HepG2 (cell line): Measurements from ENCODE around the gene PPP4R2. TPM values are rescaled to one million over a fixed set of nuclear protein-coding genes. Genes with fewer than 3 reads are reported as not detected.

Source experiments
- CBFB ChIP-seq: sonication (generic); formaldehyde crosslinking; IDR thresholded peaks from 2 replicates; pipeline ENCODE4 v1.4.0; 2020; ENCODE audit warnings: missing genetic modification reagents
- CCDC6 ChIP-seq: sonication (generic); formaldehyde crosslinking; IDR thresholded peaks from 2 replicates; pipeline ENCODE4 v1.8.1; 2022; ENCODE audit warnings: mild to moderate bottlenecking, missing genetic modification reagents, moderate library complexity
- EZH2 ChIP-seq: conservative IDR thresholded peaks from 2 replicates; pipeline ENCODE4 v1.6.1; 2012; ENCODE audit warnings: mild to moderate bottlenecking, low read depth, low read length, moderate library complexity
- GPN1 ChIP-seq: sonication (generic); formaldehyde crosslinking; IDR thresholded peaks from 2 replicates; pipeline ENCODE4 v1.5.1; 2020; ENCODE audit warnings: missing genetic modification reagents, borderline replicate concordance
- HDAC2 ChIP-seq: sonication (generic); formaldehyde crosslinking; IDR thresholded peaks from 2 replicates; pipeline ENCODE4 v1.4.0; 2020; ENCODE audit warnings: missing genetic modification reagents
- HMG20A ChIP-seq: IDR thresholded peaks from 2 replicates; pipeline ENCODE4 v1.6.1; 2016; ENCODE audit warnings: borderline replicate concordance
- SIN3B ChIP-seq: fragments of 150-350 bp; IDR thresholded peaks from 2 replicates; pipeline ENCODE4 v1.6.1; 2014; ENCODE audit warnings: low read length
- SMARCC2 ChIP-seq: fragments of 450-650 bp; IDR thresholded peaks from 2 replicates; pipeline ENCODE4 v1.6.1; 2017; ENCODE audit warnings: antibody characterized with exemption, mild to moderate bottlenecking
- TBP ChIP-seq: sonication (generic); formaldehyde crosslinking; IDR thresholded peaks from 2 replicates; pipeline ENCODE4 v1.5.0; 2020; ENCODE audit warnings: missing genetic modification reagents
- ZFP1 ChIP-seq: IDR thresholded peaks from 2 replicates; pipeline ENCODE4 v1.6.1; 2016
- ZNF234 ChIP-seq: sonication (generic); formaldehyde crosslinking; conservative IDR thresholded peaks from 2 replicates; pipeline ENCODE4 v1.5.1; 2020; ENCODE audit warnings: mild to moderate bottlenecking, missing genetic modification reagents
- ZNF468 ChIP-seq: sonication (generic); formaldehyde crosslinking; IDR thresholded peaks from 2 replicates; pipeline ENCODE4 v1.8.0; 2022; ENCODE audit warnings: mild to moderate bottlenecking, moderate library complexity, missing genetic modification reagents
- ZNF629 ChIP-seq: sonication (generic); formaldehyde crosslinking; conservative IDR thresholded peaks from 2 replicates; pipeline ENCODE4 v1.5.0; 2020; ENCODE audit warnings: missing genetic modification reagents
- ZNF670 ChIP-seq: sonication (generic); formaldehyde crosslinking; IDR thresholded peaks from 2 replicates; pipeline ENCODE4 v1.8.0; 2022; ENCODE audit warnings: mild to moderate bottlenecking, missing genetic modification reagents, borderline replicate concordance
- ZNF747 ChIP-seq: sonication (generic); formaldehyde crosslinking; IDR thresholded peaks from 2 replicates; pipeline ENCODE4 v1.8.1; 2023; ENCODE audit warnings: missing genetic modification reagents, mild to moderate bottlenecking, borderline replicate concordance
- ZNF878 ChIP-seq: sonication (generic); formaldehyde crosslinking; IDR thresholded peaks from 2 replicates; pipeline ENCODE4 v1.8.1; 2023; ENCODE audit warnings: mild to moderate bottlenecking, missing genetic modification reagents, moderate library complexity
- polyA plus RNA-seq, 8 experiments: library from polyadenylated mRNA; depleted of rRNA in 3 of 8; stranded (reverse) in 7 of 8; unstranded in 1 of 8; fragments of >200 nt; fragmentation: Illumina TruSeq in 4 of 8; extraction: Trizol in 4 of 8; gene quantifications; 2 replicates each; pipeline versions ENCODE4 v1.2.1 to v1.2.3, GENCODE V29; 2011 to 2016; ENCODE audit warnings: low read depth in 4 of 8, missing spikeins in 1 of 8, mixed read lengths in 1 of 8; ENCODE audit not compliant: insufficient read depth in 1 of 8
- total RNA-seq, 5 experiments: library from RNA; depleted of rRNA; stranded (reverse); fragments of >200 nt; fragmentation: Illumina TruSeq; extraction: Trizol; gene quantifications; 2 replicates each; pipeline ENCODE4 v1.2.3, GENCODE V29; 2016; ENCODE audit warnings: low read depth in 1 of 5
- TF ChIP-seq, protein P1 (sequence below): sonication (generic); formaldehyde crosslinking; conservative IDR thresholded peaks from 2 replicates; pipeline ENCODE4 v1.4.0; 2020; ENCODE audit warnings: mild to moderate bottlenecking, missing genetic modification reagents, moderate library complexity
- TF ChIP-seq, protein P2 (sequence below): sonication (generic); formaldehyde crosslinking; IDR thresholded peaks from 2 replicates; pipeline ENCODE4 v1.5.1; 2020; ENCODE audit warnings: missing genetic modification reagents, mild to moderate bottlenecking, borderline replicate concordance
- TF ChIP-seq, protein P3 (sequence below): sonication (generic); formaldehyde crosslinking; IDR thresholded peaks from 2 replicates; pipeline ENCODE4 v1.8.0; 2022; ENCODE audit warnings: mild to moderate bottlenecking, missing genetic modification reagents, moderate library complexity
- TF ChIP-seq, protein P4 (sequence below): sonication (generic); formaldehyde crosslinking; IDR thresholded peaks from 2 replicates; pipeline ENCODE4 v1.5.0; 2020; ENCODE audit warnings: missing genetic modification reagents
- TF ChIP-seq, protein P5 (sequence below): sonication (generic); formaldehyde crosslinking; IDR thresholded peaks from 2 replicates; pipeline ENCODE4 v1.8.0; 2022; ENCODE audit warnings: mild to moderate bottlenecking, missing genetic modification reagents; ENCODE audit not compliant: insufficient replicate concordance

PPP4R2 gene
- total and polyA plus RNA-seq, 2 of the 13 experiments (the other 11 are each of a cell fraction or from before 2014, with no cell fraction given), result 22.3 to 161 TPM

DNA sequence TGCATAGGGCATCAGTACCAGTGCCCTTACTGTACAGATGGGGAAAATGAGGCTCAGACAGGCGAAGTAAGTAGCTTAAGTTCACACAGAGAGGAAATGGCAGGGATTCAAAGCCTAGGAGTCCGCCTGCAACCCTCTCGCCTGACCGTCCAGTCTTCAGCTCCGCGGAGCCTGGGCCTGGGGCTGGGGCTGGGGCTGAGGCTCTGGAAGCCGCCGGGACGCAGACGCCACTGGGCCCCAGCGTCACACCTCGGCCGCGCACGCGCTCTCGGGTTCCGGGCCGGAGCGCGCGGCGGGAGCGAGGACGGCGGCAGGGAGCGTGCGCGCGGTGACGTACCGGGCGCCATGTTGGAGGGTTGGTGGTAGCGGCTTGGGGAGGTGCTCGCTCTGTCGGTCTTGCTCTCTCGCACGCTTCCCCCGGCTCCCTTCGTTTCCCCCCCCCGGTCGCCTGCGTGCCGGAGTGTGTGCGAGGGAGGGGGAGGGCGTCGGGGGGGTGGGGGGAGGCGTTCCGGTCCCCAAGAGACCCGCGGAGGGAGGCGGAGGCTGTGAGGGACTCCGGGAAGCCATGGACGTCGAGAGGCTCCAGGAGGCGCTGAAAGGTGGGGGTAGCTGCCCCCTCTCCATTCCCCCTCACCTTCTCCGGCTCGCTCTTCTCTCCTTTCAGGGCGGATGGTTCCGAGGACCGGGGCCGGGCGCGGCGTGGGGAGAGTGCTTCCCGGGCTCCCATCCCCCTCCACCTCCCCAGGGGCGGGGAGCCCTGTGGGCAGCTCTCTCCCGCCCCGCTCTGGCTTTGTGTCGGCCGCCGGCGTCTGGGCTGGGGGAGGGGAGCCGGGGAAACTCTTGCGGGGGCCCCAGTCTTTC, at the start of gene PPP4R2 (continued):
- TF ChIP-seq, protein P1, sequence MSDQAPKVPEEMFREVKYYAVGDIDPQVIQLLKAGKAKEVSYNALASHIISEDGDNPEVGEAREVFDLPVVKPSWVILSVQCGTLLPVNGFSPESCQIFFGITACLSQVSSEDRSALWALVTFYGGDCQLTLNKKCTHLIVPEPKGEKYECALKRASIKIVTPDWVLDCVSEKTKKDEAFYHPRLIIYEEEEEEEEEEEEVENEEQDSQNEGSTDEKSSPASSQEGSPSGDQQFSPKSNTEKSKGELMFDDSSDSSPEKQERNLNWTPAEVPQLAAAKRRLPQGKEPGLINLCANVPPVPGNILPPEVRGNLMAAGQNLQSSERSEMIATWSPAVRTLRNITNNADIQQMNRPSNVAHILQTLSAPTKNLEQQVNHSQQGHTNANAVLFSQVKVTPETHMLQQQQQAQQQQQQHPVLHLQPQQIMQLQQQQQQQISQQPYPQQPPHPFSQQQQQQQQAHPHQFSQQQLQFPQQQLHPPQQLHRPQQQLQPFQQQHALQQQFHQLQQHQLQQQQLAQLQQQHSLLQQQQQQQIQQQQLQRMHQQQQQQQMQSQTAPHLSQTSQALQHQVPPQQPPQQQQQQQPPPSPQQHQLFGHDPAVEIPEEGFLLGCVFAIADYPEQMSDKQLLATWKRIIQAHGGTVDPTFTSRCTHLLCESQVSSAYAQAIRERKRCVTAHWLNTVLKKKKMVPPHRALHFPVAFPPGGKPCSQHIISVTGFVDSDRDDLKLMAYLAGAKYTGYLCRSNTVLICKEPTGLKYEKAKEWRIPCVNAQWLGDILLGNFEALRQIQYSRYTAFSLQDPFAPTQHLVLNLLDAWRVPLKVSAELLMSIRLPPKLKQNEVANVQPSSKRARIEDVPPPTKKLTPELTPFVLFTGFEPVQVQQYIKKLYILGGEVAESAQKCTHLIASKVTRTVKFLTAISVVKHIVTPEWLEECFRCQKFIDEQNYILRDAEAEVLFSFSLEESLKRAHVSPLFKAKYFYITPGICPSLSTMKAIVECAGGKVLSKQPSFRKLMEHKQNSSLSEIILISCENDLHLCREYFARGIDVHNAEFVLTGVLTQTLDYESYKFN (CRISPR knock-in tag), result no peak
- TF ChIP-seq, protein P2, sequence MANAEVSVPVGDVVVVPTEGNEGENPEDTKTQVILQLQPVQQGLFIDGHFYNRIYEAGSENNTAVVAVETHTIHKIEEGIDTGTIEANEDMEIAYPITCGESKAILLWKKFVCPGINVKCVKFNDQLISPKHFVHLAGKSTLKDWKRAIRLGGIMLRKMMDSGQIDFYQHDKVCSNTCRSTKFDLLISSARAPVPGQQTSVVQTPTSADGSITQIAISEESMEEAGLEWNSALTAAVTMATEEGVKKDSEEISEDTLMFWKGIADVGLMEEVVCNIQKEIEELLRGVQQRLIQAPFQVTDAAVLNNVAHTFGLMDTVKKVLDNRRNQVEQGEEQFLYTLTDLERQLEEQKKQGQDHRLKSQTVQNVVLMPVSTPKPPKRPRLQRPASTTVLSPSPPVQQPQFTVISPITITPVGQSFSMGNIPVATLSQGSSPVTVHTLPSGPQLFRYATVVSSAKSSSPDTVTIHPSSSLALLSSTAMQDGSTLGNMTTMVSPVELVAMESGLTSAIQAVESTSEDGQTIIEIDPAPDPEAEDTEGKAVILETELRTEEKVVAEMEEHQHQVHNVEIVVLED (CRISPR knock-in tag), result peak; percentile 97
- no peak for TF ChIP-seq HDAC2 (CRISPR knock-in tag)
- no peak for TF ChIP-seq TBP
- TF ChIP-seq ZNF747 (CRISPR knock-in tag), result no peak
- TF ChIP-seq SIN3B, result no peak
- TF ChIP-seq HMG20A (CRISPR knock-in tag), result no peak
- no peak for TF ChIP-seq ZNF878 (CRISPR knock-in tag)
- peak; percentile 77; the same call in 1 of the 2 replicates for TF ChIP-seq ZNF670
- TF ChIP-seq CCDC6 (CRISPR knock-in tag), result no peak
- TF ChIP-seq GPN1 (CRISPR knock-in tag), result no peak; the same call in 1 of the 2 replicates
- TF ChIP-seq, protein P3, sequence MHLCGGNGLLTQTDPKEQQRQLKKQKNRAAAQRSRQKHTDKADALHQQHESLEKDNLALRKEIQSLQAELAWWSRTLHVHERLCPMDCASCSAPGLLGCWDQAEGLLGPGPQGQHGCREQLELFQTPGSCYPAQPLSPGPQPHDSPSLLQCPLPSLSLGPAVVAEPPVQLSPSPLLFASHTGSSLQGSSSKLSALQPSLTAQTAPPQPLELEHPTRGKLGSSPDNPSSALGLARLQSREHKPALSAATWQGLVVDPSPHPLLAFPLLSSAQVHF (CRISPR knock-in tag), result peak; percentile 80
- TF ChIP-seq ZNF468 (CRISPR knock-in tag), result no peak
- TF ChIP-seq, protein P4, sequence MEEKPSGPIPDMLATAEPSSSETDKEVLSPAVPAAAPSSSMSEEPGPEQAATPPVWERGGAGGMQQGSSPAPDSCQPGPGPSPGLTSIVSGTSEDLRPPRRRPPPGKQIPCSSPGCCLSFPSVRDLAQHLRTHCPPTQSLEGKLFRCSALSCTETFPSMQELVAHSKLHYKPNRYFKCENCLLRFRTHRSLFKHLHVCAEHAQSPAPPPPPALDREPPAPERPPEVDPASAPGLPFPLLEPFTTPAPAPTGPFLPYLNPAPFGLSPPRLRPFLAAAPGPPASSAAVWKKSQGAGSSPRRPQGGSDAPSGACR (CRISPR knock-in tag), result peak; percentile 30; the same call in 1 of the 2 replicates
- no peak; the same call in 1 of the 2 replicates for TF ChIP-seq ZNF234 (CRISPR knock-in tag)
- peak; percentile 50 for TF ChIP-seq ZNF629
- TF ChIP-seq, protein P5, sequence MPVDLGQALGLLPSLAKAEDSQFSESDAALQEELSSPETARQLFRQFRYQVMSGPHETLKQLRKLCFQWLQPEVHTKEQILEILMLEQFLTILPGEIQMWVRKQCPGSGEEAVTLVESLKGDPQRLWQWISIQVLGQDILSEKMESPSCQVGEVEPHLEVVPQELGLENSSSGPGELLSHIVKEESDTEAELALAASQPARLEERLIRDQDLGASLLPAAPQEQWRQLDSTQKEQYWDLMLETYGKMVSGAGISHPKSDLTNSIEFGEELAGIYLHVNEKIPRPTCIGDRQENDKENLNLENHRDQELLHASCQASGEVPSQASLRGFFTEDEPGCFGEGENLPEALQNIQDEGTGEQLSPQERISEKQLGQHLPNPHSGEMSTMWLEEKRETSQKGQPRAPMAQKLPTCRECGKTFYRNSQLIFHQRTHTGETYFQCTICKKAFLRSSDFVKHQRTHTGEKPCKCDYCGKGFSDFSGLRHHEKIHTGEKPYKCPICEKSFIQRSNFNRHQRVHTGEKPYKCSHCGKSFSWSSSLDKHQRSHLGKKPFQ (CRISPR knock-in tag), result no peak
- no peak for TF ChIP-seq ZFP1 (CRISPR knock-in tag)
- TF ChIP-seq EZH2, result no peak
- no peak for TF ChIP-seq SMARCC2
- no peak for TF ChIP-seq CBFB (CRISPR knock-in tag)
